ENCODE measurements around the gene ST8SIA4. TPM values are rescaled to one million over a fixed set of nuclear protein-coding genes. Genes with fewer than 3 reads are reported as not detected.

ST8SIA4 gene
- total RNA-seq (ENCODE audit: low replicate concordance): 0.15 and 0.23 TPM in 2 replicates

GRCh38 chr5:100903039-100903887, at the start of gene ST8SIA4:
ST8SIA4 (minus strand) TSS chr5:100903282; CDS start chr5:100902955, 327 bp downstream.

